H1 (cell line): Measurements from ENCODE around the gene RIPK4. TPM values are rescaled to one million over a fixed set of nuclear protein-coding genes. Genes with fewer than 3 reads are reported as not detected.

ENCODE experiments used
- POLR2AphosphoS5 ChIP-seq: IDR thresholded peaks from 2 replicates; pipeline ENCODE4 v1.6.1; 2011; ENCODE audit warnings: low read depth, low read length
- SUZ12 ChIP-seq: fragments of 200-600 bp; sonication (generic); IDR thresholded peaks from 2 replicates; pipeline ENCODE4 v1.6.1; 2012; ENCODE audit warnings: mild to moderate bottlenecking, inconsistent platforms, low read length, moderate library complexity, mixed read lengths
- TEAD4 ChIP-seq: IDR thresholded peaks from 2 replicates; pipeline ENCODE4 v1.6.1; 2012; ENCODE audit warnings: low read depth, low read length, inconsistent platforms, mixed read lengths
- polyA plus RNA-seq, 7 experiments: library from polyadenylated mRNA; depleted of rRNA in 3 of 7; stranded (reverse) in 5 of 7; unstranded in 2 of 7; fragments of >200 nt in 5 of 7; fragments of 200-250 nt in 2 of 7; gene quantifications; 1 replicate in 5 of 7; 2 replicates in 1 of 7; 4 replicates in 1 of 7; pipeline versions ENCODE4 v1.2.1 to v1.2.3, GENCODE V29; 2011 to 2013; ENCODE audit warnings: missing spikeins in 2 of 7, mixed read lengths in 2 of 7
- total RNA-seq: library from RNA; stranded (reverse); fragmentation: NEBNext Ultra II Directional; extraction: Animal tissue kit (Norgen Biotek cat#: 25700); gene quantifications from 2 replicates; pipeline ENCODE4 v1.2.1, GENCODE V29; 2021

Gene RIPK4
- total and polyA plus RNA-seq, 2 of the 8 experiments (the other 6 are each of a cell fraction or from before 2014, with no cell fraction given) = 2.7 to 5.6 TPM

DNA sequence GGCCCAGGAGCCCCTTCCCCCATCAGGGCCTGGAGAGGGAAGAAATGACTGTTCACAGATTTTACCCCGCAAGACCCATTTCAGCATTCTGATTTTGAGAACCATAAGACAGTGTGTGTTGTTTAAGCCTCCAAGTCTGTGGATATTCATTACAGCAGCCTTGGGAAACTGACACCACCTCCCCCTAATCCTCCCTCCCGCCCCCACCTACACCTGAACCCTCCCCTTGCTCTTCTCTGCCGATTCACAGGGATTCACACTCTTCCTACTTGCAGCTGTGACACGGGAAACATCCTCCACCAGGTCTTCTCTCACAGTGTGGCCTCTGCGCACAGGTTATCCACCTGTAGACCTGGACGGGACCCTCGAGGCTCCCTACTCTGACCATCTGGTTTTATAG, 50.1 kb downstream of the RIPK4 start (continued):
- TF ChIP-seq TEAD4 (no peak), POLR2AphosphoS5 (no peak), SUZ12 (no peak)
- TF ChIP-seq, all 59 proteins: peak for 0
